ENCODE data around the gene CLCN6.

The CLCN6 gene

GRCh38 chr1:11862890-11863289, 56.9 kb downstream of the CLCN6 start:
- peaks cover 84% of the 10 kb centered on the region for H3K27me3 ChIP-seq (replicated peaks; ENCODE audit: insufficient read depth, low read length)
- no peaks in the 10 kb centered on the region for H3K79me2 ChIP-seq (ENCODE audit: low read length)
- no peak for DNase-seq

DNA sequence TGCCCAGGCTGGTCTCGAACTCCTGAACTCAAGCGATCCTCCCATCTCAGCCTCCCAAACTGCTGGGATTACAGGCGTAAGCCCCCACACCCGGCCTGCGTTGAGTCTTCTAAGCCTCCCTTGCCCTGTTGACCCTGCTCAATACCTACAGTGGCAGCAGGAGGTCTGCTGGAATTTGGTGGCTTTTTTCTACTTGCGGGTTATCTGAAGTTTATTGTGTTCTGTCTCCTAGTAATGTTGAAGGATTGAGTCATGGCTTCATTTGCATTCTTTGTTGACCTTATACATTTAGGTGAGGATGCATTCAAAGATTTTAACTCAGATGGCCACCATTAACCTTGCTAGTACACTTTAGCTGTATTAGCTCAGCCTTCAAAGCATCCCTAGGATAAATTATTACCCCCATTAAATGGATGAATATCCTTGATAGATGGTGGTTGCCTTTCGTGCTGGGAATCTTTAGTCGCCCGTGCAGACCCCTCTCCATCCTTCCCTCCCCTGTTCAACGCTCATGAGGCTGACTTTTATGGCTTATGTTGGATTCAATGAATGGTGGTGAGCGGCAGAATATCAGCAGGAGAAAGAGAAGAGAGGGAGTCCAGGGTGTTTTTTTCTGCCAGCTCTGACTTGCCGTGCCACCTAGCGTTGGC, 62.5 kb downstream of the CLCN6 start:
- Histone ChIP-seq H3K9me3 (replicated peaks; ENCODE audit: insufficient read depth, low read length) (no peaks in the 10 kb centered on the region), H3K9me2 (replicated peaks; ENCODE audit: insufficient read depth, low read length) (no peaks in the 10 kb centered on the region), H3K9ac (ENCODE audit: low read length) (no peak overlapping the region), H3K4me3 (ENCODE audit: low read length) (no peak overlapping the region), H3K4me2 (ENCODE audit: low read depth, low read length) (no peak overlapping the region), H3K27ac (ENCODE audit: low read length) (no peak overlapping the region), H3K4me1 (ENCODE audit: low read length) (no peaks in the 10 kb centered on the region), H3F3A (ENCODE audit: insufficient read depth, low read length) (no peaks in the 10 kb centered on the region), H3K36me3 (replicated peaks; ENCODE audit: insufficient read depth, low read length) (no peaks in the 10 kb centered on the region), H3K27me3 (replicated peaks; ENCODE audit: insufficient read depth, low read length) (peaks cover 89% of the 10 kb centered on the region), H2AFZ (ENCODE audit: low read length) (no peak overlapping the region), H3K79me2 (ENCODE audit: low read length) (no peaks in the 10 kb centered on the region), H4K20me1 (ENCODE audit: insufficient read depth, low read length) (no peaks in the 10 kb centered on the region)
- no peak for DNase-seq
- no peak for TF ChIP-seq EZH2phosphoT487 (IDR thresholded peaks at IDR 0.05; ENCODE audit: low read length)
- TF ChIP-seq, protein P1, sequence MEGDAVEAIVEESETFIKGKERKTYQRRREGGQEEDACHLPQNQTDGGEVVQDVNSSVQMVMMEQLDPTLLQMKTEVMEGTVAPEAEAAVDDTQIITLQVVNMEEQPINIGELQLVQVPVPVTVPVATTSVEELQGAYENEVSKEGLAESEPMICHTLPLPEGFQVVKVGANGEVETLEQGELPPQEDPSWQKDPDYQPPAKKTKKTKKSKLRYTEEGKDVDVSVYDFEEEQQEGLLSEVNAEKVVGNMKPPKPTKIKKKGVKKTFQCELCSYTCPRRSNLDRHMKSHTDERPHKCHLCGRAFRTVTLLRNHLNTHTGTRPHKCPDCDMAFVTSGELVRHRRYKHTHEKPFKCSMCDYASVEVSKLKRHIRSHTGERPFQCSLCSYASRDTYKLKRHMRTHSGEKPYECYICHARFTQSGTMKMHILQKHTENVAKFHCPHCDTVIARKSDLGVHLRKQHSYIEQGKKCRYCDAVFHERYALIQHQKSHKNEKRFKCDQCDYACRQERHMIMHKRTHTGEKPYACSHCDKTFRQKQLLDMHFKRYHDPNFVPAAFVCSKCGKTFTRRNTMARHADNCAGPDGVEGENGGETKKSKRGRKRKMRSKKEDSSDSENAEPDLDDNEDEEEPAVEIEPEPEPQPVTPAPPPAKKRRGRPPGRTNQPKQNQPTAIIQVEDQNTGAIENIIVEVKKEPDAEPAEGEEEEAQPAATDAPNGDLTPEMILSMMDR (IDR thresholded peaks at IDR 0.05; ENCODE audit: low read length): no peak
- TF ChIP-seq EZH2 (optimal IDR thresholded peaks at IDR 0.05; ENCODE audit: low read depth, low read length): no peak

More at GRCh38 chr1:11862890-11863289, 56.9 kb downstream of the CLCN6 start:
- H3K9ac ChIP-seq (ENCODE audit: low read length): no peak overlapping the region
- no peaks in the 10 kb centered on the region for H3K4me1 ChIP-seq (ENCODE audit: low read length)
- H3K4me2 ChIP-seq (ENCODE audit: low read depth, low read length): no peak overlapping the region
- no peak overlapping the region for H3K4me3 ChIP-seq (ENCODE audit: low read length)
- no peak overlapping the region for H2AFZ ChIP-seq (ENCODE audit: low read length)
- H3F3A ChIP-seq (ENCODE audit: insufficient read depth, low read length): no peaks in the 10 kb centered on the region
- H3K9me2 ChIP-seq (replicated peaks; ENCODE audit: insufficient read depth, low read length): no peaks in the 10 kb centered on the region
- H4K20me1 ChIP-seq (ENCODE audit: insufficient read depth, low read length): no peaks in the 10 kb centered on the region
- H3K36me3 ChIP-seq (replicated peaks; ENCODE audit: insufficient read depth, low read length): no peaks in the 10 kb centered on the region
- TF ChIP-seq EZH2 (optimal IDR thresholded peaks at IDR 0.05; ENCODE audit: low read depth, low read length): no peak
- TF ChIP-seq EZH2phosphoT487 (IDR thresholded peaks at IDR 0.05; ENCODE audit: low read length): no peak
- TF ChIP-seq, protein P1 (IDR thresholded peaks at IDR 0.05; ENCODE audit: low read length): no peak
- no peaks in the 10 kb centered on the region for H3K9me3 ChIP-seq (replicated peaks; ENCODE audit: insufficient read depth, low read length)
- no peak overlapping the region for H3K27ac ChIP-seq (ENCODE audit: low read length)

DNA sequence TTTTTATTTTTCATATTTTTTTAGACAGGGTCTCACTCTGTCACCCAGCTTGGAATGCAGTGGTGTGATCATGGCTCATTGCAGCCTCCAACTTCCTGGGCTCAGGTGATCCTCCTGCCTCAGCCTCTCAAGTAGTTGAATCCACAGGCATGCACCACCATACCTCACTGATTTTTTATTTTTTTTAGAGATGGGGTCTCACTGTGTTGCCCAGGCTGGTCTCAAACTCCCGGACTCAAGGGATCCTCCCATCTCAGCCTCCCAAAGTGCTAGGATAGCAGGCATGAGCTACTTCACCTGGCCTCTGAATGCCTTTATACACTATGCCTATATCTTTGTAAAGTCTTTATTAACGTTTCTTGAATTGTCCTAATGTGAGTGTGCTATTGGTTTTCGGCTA, 63.1 kb downstream of the CLCN6 start:
- no peak overlapping the region for H2AFZ ChIP-seq (ENCODE audit: low read length)
- H3K27ac ChIP-seq (ENCODE audit: low read length): no peak overlapping the region
- H3F3A ChIP-seq (ENCODE audit: insufficient read depth, low read length): no peaks in the 10 kb centered on the region
- no peak overlapping the region for H3K9ac ChIP-seq (ENCODE audit: low read length)
- no peaks in the 10 kb centered on the region for H3K4me1 ChIP-seq (ENCODE audit: low read length)
- no peak overlapping the region for H3K4me2 ChIP-seq (ENCODE audit: low read depth, low read length)
- no peaks in the 10 kb centered on the region for H4K20me1 ChIP-seq (ENCODE audit: insufficient read depth, low read length)
- H3K27me3 ChIP-seq (replicated peaks; ENCODE audit: insufficient read depth, low read length): peaks cover 90% of the 10 kb centered on the region
- TF ChIP-seq, protein P1 (IDR thresholded peaks at IDR 0.05; ENCODE audit: low read length): no peak
- TF ChIP-seq EZH2 (optimal IDR thresholded peaks at IDR 0.05; ENCODE audit: low read depth, low read length) (no peak), EZH2phosphoT487 (IDR thresholded peaks at IDR 0.05; ENCODE audit: low read length) (no peak)
- no peak overlapping the region for H3K4me3 ChIP-seq (ENCODE audit: low read length)
- H3K36me3 ChIP-seq (replicated peaks; ENCODE audit: insufficient read depth, low read length): no peaks in the 10 kb centered on the region
- no peaks in the 10 kb centered on the region for H3K9me2 ChIP-seq (replicated peaks; ENCODE audit: insufficient read depth, low read length)
- no peaks in the 10 kb centered on the region for H3K79me2 ChIP-seq (ENCODE audit: low read length)
- no peaks in the 10 kb centered on the region for H3K9me3 ChIP-seq (replicated peaks; ENCODE audit: insufficient read depth, low read length)
- no peak for DNase-seq

Data from MM.1S (cell line).